ENCODE data around the gene FNBP1.
A peak's percentile ranks its signal among the peaks of the same experiment; 100 is the strongest.
"Not testable (repeated sequence)": the region's sequence is repeated elsewhere in the genome, so short reads cannot be mapped to it uniquely, and the experiment has no call there.

Gene FNBP1

DNA sequence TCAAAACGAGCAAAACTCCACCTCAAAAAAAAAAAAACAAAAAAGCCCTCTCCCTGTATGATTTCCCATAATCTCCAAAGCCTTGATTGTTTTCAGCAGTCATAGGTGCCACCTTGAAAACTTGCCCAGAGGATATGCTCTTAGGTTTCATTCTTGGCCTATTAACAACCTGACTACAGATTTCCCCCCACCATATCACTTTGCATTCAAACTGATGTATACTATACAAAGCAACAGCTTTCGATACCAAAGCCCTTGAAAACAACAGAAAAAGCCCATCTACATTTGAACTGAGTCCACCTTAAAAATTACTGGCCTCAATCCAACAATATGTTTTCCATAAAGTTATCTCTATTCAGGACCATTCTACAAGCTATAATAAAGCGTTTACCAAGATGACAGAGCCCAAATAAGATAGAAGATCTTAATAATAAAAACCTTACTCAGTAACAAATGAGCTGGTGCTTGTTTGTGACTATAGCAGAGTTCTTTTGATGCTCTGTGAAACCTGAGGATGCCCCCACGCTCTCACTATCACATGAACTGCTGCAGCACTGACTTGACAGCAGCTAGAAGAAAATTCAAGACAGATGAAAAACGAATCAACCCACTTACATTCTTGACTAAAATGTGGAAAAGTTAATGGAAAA is 44.4 kb downstream of the FNBP1 start:
- no peak for DNase-seq (ENCODE audit: low spot score)
- peak overlapping the region in 1 of 2 donors; percentile 17 for H3K27ac ChIP-seq
- TF ChIP-seq CTCF (IDR thresholded peaks at IDR 0.05), result no peak
- H3K4me3 ChIP-seq, result no peak overlapping the region

DNA sequence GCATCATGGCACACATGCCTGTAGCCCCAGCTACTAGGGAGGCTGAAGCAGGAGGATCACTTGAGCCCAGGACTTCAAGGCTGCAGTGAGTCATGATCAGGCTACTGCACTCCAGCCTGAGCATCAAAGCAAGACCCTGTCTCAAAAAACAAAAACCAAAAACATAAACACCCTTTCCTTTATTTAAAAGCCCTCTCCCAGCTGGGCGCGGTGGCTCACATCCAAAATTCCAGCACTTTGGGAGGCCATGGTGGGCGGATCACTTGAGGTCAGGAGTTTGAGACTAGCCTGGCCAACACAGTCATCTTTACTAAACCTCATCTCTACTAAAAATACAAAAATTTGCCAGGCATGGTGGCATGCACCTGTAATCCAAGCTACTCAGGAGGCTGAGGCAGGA is 45.3 kb downstream of the FNBP1 start:
- not testable (repeated sequence) for DNase-seq (ENCODE audit: low spot score); H3K27ac ChIP-seq; H3K4me3 ChIP-seq

DNA sequence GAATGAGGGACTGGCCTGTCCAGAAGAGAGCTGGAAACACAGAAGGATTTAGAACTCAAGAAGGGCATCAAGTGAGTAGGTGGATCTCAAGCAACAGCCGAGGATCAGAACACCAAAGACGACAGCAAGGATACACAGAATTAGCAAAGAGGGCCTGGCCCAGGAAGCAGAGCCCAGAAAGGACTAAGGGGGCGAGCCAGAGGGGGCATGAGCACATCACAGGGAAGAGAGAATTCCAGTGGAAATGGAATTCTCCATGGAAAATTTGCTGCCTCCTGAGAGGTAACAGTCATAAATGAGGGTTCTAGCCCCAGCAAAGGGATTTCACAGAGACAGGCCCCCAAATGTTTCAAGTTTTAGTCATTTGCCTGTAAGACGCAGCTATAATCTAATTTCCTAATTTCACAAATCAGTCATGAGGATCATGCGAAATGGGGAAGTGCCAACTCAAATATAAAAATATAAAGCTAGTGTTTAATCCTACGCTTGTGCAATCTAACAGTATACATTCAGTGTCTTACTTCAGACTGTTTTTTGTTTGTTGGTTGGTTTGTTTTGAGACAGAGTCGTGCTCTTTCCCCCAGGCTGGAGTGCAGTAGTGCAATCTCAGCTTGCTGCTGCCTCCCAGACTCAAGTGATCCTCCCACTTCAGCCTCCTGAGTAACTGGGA is 46.7 kb downstream of the FNBP1 start:
- peak overlapping the region; percentile 70 to 81 for H3K27ac ChIP-seq
- DNase-seq (ENCODE audit: low spot score), result no peak
- peak overlapping the region; percentile 15 for H3K4me3 ChIP-seq
- no peak for TF ChIP-seq CTCF (IDR thresholded peaks at IDR 0.05)

- DNase-seq (ENCODE audit: low spot score), result no peak
- peak overlapping the region; percentile 15 for H3K4me3 ChIP-seq
- no peak for TF ChIP-seq CTCF (IDR thresholded peaks at IDR 0.05)
- H3K27ac ChIP-seq, result peak overlapping the region; percentile 70 to 81
Measured at GRCh38 chr9:129995409-129996160, 47.4 kb downstream of the FNBP1 start.

GRCh38 chr9:129994882-129995281 is 48.1 kb downstream of the FNBP1 start:
- H3K27ac ChIP-seq, result peak overlapping the region; percentile 70 to 81
- no peak for TF ChIP-seq CTCF (IDR thresholded peaks at IDR 0.05)
- no peak overlapping the region for H3K4me3 ChIP-seq
- no peak for DNase-seq (ENCODE audit: low spot score)

DNA sequence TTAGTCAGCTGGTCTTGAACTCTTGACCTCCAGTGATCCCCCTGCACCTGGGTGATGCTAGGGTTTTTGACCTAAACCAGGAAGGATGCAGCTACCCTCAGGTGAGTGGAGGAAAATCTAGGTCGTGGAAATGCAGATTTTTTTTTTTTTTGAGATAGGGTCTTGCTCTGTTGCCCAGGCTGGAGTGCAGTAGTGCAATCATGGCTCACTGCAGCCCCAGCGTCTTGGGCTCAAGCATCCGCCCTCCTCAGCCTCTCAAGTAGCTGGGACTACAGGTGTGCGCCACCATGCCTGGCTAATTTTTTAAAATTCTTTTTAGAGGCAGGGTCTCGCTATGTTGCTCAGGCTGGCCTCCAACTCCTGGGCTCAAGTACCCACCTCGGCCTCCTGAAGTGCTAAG is 51.9 kb downstream of the FNBP1 start:
- not testable (repeated sequence) for DNase-seq (ENCODE audit: low spot score); H3K4me3 ChIP-seq; H3K27ac ChIP-seq

- H3K4me3 ChIP-seq, result no peak overlapping the region
- peak overlapping the region in 1 of 2 donors; percentile 46 for H3K27ac ChIP-seq
- DNase-seq (ENCODE audit: low spot score), result no peak
- TF ChIP-seq CTCF (IDR thresholded peaks at IDR 0.05), result no peak
Measured at GRCh38 chr9:129990269-129991010, 52.5 kb downstream of the FNBP1 start.

All from coronary artery (tissue), 2 donors.